Kidney epithelial cell (primary cell): ENCODE measurements around the gene KDM3B. TPM values are rescaled to one million over a fixed set of nuclear protein-coding genes. Genes with fewer than 3 reads are reported as not detected.

Experiments used
- DNase-seq: peaks from one replicate; pipeline ENCODE4 v3.0.0-alpha.2; 2010; ENCODE audit warnings: low read depth
- H3K27me3 ChIP-seq: 2 replicates; pipeline ENCODE4 v1.6.0; 2011; ENCODE audit warnings: low read length; ENCODE audit not compliant: control insufficient read depth, insufficient read depth
- H3K36me3 ChIP-seq: 2 replicates; pipeline ENCODE4 v1.5.1; 2011; ENCODE audit warnings: low read length; ENCODE audit not compliant: control insufficient read depth, insufficient read depth
- H3K4me3 ChIP-seq: 2 replicates; pipeline ENCODE4 v1.5.1; 2011; ENCODE audit warnings: low read depth, mild to moderate bottlenecking, control low read depth, low read length
- total RNA-seq: library from RNA; depleted of rRNA; stranded (reverse); fragments of >200 nt; gene quantifications from 2 replicates; pipeline ENCODE4 v1.2.3, GENCODE V29; 2015
- TF ChIP-seq, protein P1 (sequence below): IDR thresholded peaks from 2 replicates; pipeline ENCODE4 v1.5.1; 2011; ENCODE audit warnings: mild to moderate bottlenecking, moderate library complexity, low read length, control low read depth, inconsistent platforms; ENCODE audit not compliant: insufficient read depth, poor library complexity, severe bottlenecking

Gene KDM3B
- total RNA-seq, 1 donor from 2014 or later: 44.3 TPM

GRCh38 chr5:138330813-138331448 lies 21.6 kb upstream of the KDM3B start:
- DNase-seq: no peak
- H3K36me3 ChIP-seq: no peaks in the 10 kb centered on the region
- H3K4me3 ChIP-seq: peak overlapping the region; percentile 48
- TF ChIP-seq, protein P1, sequence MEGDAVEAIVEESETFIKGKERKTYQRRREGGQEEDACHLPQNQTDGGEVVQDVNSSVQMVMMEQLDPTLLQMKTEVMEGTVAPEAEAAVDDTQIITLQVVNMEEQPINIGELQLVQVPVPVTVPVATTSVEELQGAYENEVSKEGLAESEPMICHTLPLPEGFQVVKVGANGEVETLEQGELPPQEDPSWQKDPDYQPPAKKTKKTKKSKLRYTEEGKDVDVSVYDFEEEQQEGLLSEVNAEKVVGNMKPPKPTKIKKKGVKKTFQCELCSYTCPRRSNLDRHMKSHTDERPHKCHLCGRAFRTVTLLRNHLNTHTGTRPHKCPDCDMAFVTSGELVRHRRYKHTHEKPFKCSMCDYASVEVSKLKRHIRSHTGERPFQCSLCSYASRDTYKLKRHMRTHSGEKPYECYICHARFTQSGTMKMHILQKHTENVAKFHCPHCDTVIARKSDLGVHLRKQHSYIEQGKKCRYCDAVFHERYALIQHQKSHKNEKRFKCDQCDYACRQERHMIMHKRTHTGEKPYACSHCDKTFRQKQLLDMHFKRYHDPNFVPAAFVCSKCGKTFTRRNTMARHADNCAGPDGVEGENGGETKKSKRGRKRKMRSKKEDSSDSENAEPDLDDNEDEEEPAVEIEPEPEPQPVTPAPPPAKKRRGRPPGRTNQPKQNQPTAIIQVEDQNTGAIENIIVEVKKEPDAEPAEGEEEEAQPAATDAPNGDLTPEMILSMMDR: no peak
- H3K27me3 ChIP-seq: no peaks in the 10 kb centered on the region

DNA sequence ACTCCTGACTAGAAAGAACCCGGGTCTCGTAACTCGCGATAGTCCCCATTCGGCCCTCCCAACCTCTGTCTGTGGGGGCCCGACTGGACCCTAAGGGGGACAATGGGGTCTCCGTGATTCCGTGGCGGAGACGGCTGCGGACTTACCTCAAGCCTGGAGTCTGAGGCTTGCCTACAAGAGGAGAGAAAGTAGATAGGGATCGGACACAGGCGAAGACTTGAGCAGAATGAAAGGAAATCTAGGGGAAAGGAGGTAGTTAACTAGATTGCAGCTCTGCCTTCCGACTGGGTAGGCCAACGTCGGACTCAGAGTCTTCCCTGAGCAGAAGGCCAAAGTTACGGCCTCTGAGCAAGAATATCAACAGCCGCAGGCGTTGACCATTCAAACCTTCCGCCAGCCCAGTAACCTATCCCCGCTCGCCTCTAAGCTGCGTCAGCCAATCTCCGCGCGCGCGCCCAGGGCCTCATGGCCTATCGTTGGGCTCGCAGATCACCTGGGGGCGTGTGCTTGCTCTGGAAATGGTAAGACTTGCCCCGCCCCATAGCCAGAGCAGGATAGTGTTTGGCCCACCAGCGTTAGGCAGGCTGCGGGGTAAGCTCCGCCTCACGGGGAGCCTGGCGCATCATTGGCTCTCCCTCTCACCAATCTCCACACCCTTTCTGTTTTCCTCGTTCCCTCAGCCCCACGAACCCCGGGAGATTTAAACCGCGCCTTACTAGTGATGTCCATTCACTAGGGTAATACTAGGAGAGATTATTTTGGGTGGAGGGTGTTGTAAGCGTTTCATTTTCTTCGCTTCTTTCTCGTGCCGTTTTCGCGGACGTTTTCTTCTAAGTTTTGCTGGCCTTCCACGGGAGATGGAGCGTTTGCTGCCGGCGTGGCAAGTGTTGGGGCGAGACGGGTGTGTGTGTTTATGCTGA lies 20.8 kb upstream of the KDM3B start, which contains the start of gene CDC25C:
TSS of gene CDC25C (minus strand) at position 356 of the 920 bp plus-strand sequence. CDS start 624 bp downstream, outside the sequence.
- TF ChIP-seq, protein P1: no peak
- H3K4me3 ChIP-seq: peak within 1 kb of the TSS; percentile 48
- no peaks in the 10 kb centered on the region for H3K36me3 ChIP-seq
- DNase-seq: peak; percentile 100
- H3K27me3 ChIP-seq: no peaks in the 10 kb centered on the region

- Histone ChIP-seq H3K36me3 (no peaks in the 10 kb centered on the region), H3K4me3 (no peak overlapping the region), H3K27me3 (no peaks in the 10 kb centered on the region)
- TF ChIP-seq, protein P1: no peak
- DNase-seq: no peak
These were observed 17.5 kb upstream of the KDM3B start for GRCh38 chr5:138334867-138335447.

- Histone ChIP-seq H3K27me3 (no peaks in the 10 kb centered on the region), H3K36me3 (peaks cover 3% of the 10 kb centered on the region), H3K4me3 (peak overlapping the region; percentile 79)
- TF ChIP-seq, protein P1: no peak
- DNase-seq: no peak
These were observed 15.4 kb upstream of the KDM3B start for GRCh38 chr5:138336952-138337684.

- TF ChIP-seq, protein P1: no peak
- Histone ChIP-seq H3K4me3 (peak within 1 kb of the TSS; percentile 79), H3K36me3 (peaks cover 3% of the 10 kb centered on the region), H3K27me3 (no peaks in the 10 kb centered on the region)
- no peak for DNase-seq
These were observed 14.6 kb upstream of the KDM3B start, which contains the start of gene FAM53C for GRCh38 chr5:138337685-138338410. FAM53C (plus strand) TSS chr5:138338266; CDS start chr5:138341336, 3,070 bp downstream.
